ENCODE measurements around the gene CHID1.

Gene CHID1

DNA sequence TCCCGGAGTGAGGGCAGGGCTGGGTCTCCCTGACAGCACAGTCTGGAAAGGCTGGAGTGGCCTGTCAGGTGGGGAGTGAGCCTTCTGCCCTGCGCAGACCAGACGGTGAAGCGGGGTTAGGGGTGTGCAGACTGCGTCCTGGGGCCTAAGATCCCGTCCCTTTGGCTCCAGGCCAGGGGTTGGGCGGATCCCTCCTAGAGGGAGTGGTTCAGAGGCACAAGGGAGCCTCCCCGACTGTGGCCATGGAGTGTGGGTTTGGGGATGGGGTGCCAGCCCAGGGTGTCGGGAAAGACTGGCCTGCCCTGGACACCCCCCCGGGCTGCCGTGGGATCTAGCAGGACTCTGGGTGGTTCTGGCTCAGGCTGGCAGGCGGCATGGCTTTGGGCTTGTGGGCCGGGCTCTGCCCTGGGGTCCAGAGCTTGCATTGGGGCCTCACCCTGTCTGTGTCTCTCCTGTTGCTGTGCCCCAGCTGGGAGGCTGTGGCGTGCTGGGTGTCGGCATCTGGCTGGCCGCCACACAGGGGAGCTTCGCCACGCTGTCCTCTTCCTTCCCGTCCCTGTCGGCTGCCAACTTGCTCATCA is 48.4 kb downstream of the CHID1 start:
- DNase-seq = no peak

DNA sequence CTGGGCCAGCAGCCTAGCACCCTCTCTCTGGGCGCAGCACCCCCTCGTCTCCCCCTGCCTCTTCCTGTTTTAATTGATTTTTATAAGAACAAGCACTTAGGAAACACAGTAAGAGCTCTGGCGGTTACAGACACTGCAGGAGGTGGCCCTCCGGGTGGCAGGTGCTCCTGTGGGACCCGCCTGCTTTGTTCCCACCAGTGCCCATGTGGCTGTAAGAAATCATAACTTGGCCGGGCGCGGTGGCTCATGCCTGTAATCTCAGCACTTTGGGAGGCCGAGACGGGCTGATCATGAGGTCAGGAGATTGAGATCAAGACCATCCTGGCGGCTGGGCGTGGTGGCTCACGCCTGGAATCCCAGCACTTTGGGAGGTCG is 49.5 kb downstream of the CHID1 start:
- DNase-seq = peak; percentile 63

GRCh38 chr11:860234-861104 is 50.1 kb downstream of the CHID1 start:
- DNase-seq = no peak

- peak; percentile 93 for DNase-seq
These were observed 51.0 kb downstream of the CHID1 start for GRCh38 chr11:859394-860131.

DNA sequence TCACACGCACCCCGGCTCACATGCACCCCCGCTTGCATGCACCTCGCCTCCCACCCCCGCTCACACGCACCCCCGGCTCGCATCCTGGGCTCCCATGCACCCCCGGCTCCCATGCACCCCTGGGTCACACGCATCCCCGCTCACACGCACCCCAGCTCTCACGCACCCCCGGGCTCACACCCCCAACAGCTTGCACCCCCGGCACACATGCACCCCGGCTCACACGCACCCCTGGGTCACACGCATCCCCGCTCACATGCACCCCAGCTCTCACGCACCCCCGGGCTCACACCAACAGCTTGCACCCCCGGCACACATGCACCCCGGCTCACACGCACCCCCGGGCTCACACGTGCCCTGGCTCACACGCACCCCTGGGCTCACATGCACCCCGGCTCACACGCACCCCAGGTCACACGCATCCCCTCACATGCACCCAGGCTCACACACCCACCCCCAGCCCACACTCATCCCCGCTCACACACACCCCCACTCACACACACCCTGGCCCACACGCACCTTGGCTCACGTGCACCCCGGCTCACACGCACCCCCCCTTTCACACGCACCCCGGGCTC is 51.8 kb downstream of the CHID1 start:
- no peak for DNase-seq

DNA sequence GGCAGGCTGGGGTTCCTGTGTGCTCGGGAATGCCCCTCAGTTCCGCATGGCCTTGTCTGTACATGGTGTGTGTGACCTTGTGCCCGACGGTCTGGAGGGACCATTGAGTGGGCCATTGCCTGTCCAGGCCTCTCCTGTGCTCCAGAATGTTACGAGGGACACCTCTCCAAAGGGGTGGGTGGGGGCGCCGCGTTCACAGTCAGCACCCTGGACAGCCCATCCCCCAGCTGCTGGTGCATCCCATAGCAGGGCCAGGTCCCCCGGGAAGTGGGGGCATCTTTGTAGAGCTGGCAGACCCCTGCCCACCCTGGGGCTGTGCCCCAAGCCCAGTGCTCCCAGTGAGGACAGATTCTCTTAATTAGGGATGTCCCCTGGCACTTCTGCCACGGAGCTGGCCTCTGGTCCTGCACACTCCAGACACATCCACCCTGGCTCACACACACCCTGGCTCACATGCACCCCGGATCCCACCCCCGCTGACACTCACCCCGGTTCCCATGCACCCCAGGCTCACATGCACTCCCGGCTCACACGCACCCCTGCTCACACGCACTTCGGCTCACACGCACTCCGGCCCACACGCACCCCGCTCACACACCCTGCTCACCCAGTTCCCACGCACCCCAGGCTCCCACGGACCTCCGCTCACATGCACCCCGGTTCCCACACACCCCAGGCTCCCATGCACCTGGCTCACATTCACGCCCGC is 52.4 kb downstream of the CHID1 start:
- DNase-seq = no peak

DNA sequence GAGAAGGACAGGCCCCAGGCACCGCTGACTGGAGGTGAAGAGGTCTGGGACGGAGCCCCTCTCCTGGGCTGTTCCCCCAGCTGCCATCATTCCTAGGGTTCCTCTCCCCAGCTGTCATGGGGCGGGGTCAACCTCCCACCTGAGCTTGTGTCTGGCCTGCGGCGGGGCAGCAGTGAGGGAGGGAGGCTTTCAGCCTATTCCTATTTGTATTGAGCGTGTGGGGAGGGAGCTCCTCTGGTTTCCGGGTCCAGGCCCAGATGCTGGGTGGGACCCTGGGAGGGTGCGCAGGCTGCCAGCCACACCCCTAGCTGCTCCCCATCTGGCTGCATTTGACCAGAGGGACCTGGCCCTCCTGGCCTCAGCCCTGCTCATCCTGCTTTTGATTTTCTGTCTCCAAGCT is 54.2 kb downstream of the CHID1 start:
- no peak for DNase-seq

DNA sequence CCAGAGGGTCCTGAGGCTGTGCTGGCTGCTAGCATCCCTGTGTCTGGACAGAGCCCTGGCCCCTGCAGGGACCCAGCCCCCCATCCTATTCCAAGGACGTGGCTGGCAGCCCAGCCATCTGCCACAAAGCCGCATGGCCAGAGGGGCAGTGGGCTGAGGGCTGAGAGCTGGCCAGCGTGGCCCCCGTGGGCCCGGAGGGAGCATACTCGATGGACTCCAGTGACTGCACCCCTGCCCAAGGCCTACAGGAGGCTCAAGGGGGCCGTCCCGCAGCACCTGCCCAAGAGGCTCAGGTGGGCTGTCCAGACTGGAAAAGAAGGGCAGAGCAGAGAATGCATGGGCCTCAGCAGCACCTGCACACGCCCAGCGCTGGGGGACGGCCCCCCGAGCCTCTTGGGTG is 54.8 kb downstream of the CHID1 start:
- DNase-seq = no peak

- DNase-seq = no peak
These were observed 55.3 kb downstream of the CHID1 start for GRCh38 chr11:855330-855674.

DNA sequence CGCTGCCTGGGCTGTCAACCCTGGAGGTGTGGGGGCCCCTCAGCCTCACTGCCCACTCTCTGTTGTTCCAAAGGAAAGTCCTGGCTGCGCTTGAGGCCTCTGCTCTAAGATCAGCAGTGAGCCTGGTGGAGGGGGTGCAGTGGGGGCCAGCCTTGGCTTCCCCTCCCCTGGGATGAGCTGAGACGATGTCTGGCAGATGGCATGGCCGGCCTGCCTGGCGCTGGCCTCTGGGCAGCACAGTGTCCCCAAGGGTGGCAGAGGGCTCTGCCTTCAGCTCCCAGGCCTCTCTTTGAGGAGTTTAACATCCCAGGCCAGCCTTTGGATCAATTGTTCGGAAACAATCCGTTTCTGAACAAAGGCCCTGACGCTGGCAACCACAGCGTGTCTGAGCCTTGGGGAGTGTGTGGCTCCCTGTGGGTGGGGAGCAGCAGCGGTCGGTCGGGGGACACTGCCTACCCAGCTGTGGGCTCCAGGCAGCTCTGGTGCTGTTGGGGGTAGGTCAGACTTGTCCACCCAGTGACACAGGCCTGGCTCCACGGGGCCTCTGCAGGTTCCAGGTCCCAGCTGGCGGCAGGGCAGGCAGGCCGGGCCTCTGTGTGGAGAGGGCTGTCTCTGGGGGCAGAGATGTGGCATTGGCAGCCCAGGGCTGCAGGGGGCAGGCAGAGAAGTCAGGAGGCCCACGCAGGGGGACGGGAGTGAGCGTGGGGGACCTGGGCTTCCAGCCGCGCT is 55.8 kb downstream of the CHID1 start:
- no peak for DNase-seq

DNA sequence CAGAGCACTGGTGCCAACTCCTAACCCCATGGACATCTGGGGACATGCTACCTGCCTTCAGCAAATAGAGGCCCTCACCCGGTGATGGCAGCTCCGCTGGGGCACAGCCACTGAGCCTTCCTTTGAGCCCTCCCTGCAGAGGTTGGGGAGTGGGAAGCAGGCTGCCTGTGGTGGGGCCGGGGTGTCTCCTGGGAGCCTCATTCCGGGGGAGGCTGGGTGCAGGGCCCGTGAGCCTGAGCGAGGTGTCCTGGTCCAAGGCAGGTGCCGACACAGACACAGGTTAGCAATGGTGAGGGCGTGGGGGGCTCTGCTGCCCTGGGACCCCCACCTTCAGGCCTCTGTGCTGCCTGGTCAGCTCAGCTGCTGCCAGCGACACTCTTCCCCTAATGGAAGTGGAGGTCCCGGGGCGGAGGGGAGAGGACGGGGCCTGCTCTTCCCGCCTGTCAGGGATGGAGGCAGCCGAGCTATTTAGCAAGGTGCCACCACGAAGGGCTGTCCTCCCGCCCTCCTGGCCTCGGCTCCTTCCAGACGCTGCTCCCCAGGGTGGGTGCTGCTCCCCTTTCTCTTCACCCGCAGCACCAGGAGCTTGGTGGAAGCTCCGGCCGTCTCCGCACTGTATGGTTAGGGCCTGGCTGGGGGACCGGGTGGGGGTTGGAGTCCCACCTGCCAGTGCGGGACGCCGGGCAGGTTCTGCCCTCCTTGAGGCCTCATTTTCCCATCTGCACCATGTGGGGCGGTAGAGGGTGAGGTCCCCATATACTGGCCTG is 56.7 kb downstream of the CHID1 start:
- no peak for DNase-seq

GRCh38 chr11:852762-853161 is 57.8 kb downstream of the CHID1 start:
- DNase-seq = no peak

GRCh38 chr11:850775-851763 is 59.5 kb downstream of the CHID1 start:
- no peak for DNase-seq

GRCh38 chr11:849951-850774 is 60.4 kb downstream of the CHID1 start:
- no peak for DNase-seq

- peak; percentile 53 for DNase-seq
These were observed 61.3 kb downstream of the CHID1 start for GRCh38 chr11:849104-849824.

- DNase-seq = peak; percentile 52
These were observed 62.2 kb downstream of the CHID1 start for GRCh38 chr11:848380-848931.

DNA sequence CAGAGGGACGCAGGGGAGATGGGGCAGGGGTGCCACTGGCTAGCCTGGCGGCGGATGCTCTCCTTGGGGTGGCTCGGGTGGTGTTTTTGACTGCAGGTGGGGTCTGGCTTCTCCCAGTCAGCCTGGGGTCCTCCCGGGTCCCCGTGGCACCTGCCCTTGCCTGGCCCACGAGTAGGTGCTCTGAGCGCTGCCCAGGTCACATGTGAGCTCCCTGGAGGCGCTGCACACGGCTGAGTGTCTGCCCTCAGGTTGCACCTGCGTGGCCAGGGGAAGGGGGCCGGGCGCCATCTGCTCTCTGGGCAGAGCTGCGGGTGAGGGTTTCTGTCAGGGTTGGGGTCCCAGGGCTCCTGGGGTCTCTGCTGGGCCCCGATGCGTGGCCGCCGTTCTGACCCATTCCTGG is 62.7 kb downstream of the CHID1 start:
- DNase-seq = no peak

DNA sequence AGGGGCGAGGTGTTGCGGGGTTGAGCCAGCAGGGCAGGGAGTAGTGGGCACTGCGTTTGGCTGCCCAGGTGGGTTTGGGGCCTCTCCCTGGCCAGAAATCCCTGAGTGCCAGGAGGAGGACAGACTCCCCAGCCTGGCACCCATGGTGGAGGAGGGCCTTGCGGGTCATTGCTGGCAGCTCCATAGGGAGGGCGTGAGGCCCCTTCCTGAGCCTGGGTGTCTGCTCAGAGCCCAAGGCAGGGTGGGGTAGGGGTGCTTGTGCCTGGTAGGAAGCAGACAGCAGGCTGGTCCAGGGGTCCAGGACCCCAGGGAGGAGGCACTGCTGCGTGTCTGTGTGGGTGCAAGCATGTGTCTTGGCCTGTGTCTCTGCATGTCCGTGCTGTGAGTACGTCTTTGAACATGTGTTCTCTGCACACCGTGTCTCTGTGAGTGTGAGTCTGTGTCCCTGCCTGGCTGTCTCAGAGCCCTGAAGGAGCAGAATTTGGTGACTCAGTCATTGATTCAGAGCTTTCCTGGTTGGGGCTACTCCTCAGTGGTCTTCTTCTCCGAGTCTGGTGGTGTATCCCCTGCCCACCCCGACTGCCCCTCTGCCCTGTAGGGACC is 64.0 kb downstream of the CHID1 start:
- no peak for DNase-seq

Data from COR-L47 (cell line).